Thoracic aorta (tissue), 2 donors: ENCODE results near the gene RIN2. TPM values are rescaled to one million over a fixed set of nuclear protein-coding genes. Genes with fewer than 3 reads are reported as not detected.

Experiments
- ATAC-seq: fragments of 150-250 bp; one replicate; pipeline ENCODE4 v1.8.0; 2017; ENCODE audit warnings: low read depth; ENCODE audit not compliant: insufficient number of reproducible peaks, low FRiP score
- DNase-seq: peaks from one replicate; pipeline ENCODE4 v3.0.0-alpha.2; 2020; ENCODE audit warnings: low spot score
- H3K27ac ChIP-seq, 2 donors: fragments of 200-600 bp; sonication (generic); 1 replicate in 1 of 2; 2 replicates in 1 of 2; pipeline ENCODE4 v1.5.1; 2016; ENCODE audit warnings: mild to moderate bottlenecking in 2 of 2, moderate library complexity in 2 of 2
- H3K27me3 ChIP-seq: fragments of 200-600 bp; sonication (generic); replicated peaks from 2 replicates; pipeline ENCODE4 v1.6.0; 2016; ENCODE audit warnings: mild to moderate bottlenecking; ENCODE audit not compliant: insufficient read depth
- H3K36me3 ChIP-seq: fragments of 200-600 bp; sonication (generic); one replicate; pipeline ENCODE4 v1.5.1; 2016
- H3K4me1 ChIP-seq, 2 donors: fragments of 200-600 bp; sonication (generic); 1 replicate in 1 of 2; 2 replicates in 1 of 2; pipeline versions ENCODE4 v1.5.1 to v1.6.0; 2016; ENCODE audit warnings: low read depth in 2 of 2, mild to moderate bottlenecking in 1 of 2; ENCODE audit not compliant: control insufficient read depth in 1 of 2
- H3K4me3 ChIP-seq: fragments of 200-600 bp; sonication (generic); 2 replicates; pipeline ENCODE4 v1.5.1; 2016; ENCODE audit warnings: mild to moderate bottlenecking
- H3K9me3 ChIP-seq: fragments of 200-600 bp; sonication (generic); 2 replicates; pipeline ENCODE4 v1.5.1; 2016
- total RNA-seq, 2 donors: library from RNA; depleted of rRNA; stranded (reverse); fragments of >200 nt; gene quantifications; one replicate each; pipeline versions ENCODE4 v1.1.0 to v1.2.3, GENCODE V29; 2016
- TF ChIP-seq, protein P1 (sequence below): fragments of 200-600 bp; sonication (generic); IDR thresholded peaks from one replicate; pipeline ENCODE4 v1.5.1; 2019; ENCODE audit warnings: antibody characterized with exemption

The RIN2 gene
- total RNA-seq, 2 donors from 2014 or later = 60.9 to 121 TPM

DNA sequence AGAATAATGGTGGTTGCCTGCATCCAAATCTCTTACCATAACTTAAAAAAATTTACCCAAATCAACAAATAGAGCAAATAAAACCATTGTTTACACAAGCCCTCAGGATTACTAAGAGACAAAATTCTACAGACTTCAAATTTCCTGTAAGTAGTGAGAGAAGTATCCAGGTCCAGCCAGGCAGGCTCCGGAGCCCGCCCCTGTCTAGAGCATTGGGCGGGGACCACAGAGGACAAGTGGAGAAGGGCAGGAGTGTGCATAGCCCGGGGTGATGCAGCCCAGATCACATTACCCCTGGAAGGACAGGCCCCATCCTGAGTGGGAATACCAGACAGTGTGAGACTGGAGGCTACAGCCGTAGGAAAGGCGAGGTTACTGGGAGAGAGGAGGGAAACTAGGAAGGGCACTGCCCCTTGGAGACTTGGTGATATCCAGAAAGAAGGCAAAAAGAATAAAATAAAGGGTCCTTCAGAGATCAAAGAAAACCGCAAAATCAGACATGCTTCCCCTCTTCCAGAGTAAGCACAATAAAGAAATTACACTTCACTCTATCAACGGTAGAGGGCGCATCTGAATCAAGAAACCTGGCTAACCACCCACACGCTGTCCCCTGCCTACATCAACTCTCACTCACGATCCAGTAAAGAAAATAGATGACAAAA lies 26.6 kb downstream of the RIN2 start:
- H3K9me3 ChIP-seq = peaks cover 3% of the 10 kb centered on the region
- TF ChIP-seq, protein P1, sequence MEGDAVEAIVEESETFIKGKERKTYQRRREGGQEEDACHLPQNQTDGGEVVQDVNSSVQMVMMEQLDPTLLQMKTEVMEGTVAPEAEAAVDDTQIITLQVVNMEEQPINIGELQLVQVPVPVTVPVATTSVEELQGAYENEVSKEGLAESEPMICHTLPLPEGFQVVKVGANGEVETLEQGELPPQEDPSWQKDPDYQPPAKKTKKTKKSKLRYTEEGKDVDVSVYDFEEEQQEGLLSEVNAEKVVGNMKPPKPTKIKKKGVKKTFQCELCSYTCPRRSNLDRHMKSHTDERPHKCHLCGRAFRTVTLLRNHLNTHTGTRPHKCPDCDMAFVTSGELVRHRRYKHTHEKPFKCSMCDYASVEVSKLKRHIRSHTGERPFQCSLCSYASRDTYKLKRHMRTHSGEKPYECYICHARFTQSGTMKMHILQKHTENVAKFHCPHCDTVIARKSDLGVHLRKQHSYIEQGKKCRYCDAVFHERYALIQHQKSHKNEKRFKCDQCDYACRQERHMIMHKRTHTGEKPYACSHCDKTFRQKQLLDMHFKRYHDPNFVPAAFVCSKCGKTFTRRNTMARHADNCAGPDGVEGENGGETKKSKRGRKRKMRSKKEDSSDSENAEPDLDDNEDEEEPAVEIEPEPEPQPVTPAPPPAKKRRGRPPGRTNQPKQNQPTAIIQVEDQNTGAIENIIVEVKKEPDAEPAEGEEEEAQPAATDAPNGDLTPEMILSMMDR = peak; percentile 76
- peak overlapping the region; percentile 42 for H3K4me3 ChIP-seq
- peak overlapping the region in 1 of 2 donors; percentile 64 for H3K27ac ChIP-seq
- H3K4me1 ChIP-seq = peaks cover 23 to 29% of the 10 kb centered on the region in 2 donors
- DNase-seq (no peak), ATAC-seq (peak; percentile 87)
- no peaks in the 10 kb centered on the region for H3K36me3 ChIP-seq
- no peaks in the 10 kb centered on the region for H3K27me3 ChIP-seq

DNA sequence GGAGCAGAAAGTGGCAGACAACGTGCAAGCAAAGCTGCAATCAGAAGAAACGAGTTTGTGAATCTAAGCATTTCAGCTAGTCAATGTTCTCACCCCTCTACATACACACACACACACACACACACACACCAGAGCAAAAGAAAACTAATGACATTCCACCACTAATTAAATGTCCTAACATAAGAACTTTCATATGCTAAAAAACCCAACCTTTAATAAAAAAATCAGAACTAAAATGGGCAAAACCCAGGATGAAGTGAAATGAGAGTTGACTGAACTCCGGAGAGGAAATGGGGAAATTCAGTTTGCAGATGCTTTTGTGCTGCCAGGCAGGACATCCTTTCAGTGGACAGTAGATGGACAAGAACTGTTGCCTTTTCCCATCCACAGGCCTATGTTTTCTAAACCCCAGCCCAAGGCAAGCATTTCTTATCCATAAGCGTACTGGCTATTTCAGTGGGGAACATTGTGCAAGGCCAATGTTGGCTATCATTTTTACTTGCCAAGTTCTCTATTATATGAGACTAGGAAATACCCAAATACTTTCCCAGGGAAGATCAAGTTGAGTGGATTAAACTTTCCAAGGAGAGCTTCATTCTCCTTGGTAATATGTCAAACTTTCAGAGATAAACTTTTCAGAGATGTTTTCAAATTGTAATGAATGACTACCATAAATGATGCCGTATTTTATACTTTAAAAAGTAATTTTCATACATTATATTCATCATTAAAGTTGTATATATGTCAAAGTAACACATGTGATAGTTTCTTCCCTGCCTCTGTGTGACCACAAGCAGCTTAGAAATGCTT lies 27.3 kb downstream of the RIN2 start:
- Histone ChIP-seq H3K27ac (peak overlapping the region; percentile 57 to 64), H3K4me3 (peak overlapping the region; percentile 42), H3K4me1 (peaks cover 23 to 29% of the 10 kb centered on the region in 2 donors), H3K36me3 (no peaks in the 10 kb centered on the region), H3K27me3 (no peaks in the 10 kb centered on the region), H3K9me3 (peaks cover 3% of the 10 kb centered on the region)
- TF ChIP-seq, protein P1 = no peak
- DNase-seq (no peak), ATAC-seq (peak; percentile 21)

DNA sequence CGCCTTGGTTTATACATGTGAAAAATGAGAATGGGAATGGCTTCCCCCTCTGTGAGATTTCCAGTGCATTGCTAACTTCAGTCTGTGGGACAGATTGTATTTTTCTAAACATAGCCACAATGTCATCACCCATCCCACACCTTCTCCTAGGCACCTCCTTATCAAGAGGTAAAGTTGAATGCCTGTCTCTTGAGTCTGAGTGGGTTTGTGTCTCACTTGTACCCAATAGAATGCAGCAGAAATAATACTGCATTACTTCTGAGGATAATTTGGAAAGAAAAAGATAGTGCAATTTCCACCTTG lies 27.9 kb downstream of the RIN2 start:
- H3K4me3 ChIP-seq = no peak overlapping the region

DNA sequence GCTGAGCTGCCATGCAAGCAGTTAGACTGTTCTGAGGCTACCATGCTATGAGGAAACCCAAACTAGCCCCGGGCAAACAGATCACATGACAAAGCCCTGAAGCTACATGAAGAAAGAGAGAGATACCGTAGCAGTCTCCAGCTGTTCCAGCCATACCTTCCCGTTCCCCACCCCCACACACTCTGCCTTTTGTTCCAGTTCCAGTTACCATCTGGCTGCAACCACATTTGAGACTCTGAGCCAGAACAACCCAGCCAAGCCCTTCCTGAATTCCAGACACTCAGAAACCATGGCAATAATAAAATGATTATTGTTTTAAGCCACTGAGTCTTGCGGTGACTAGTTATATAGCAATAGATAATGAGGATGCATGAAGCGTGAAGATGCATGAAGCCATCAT lies 28.3 kb downstream of the RIN2 start:
- H3K9me3 ChIP-seq = peaks cover 3% of the 10 kb centered on the region
- no peak overlapping the region for H3K4me3 ChIP-seq
- H3K36me3 ChIP-seq = no peaks in the 10 kb centered on the region
- ATAC-seq = peak; percentile 37
- H3K27me3 ChIP-seq = no peaks in the 10 kb centered on the region
- H3K27ac ChIP-seq = peak overlapping the region in 1 of 2 donors; percentile 64
- TF ChIP-seq, protein P1 = no peak
- no peak for DNase-seq
- H3K4me1 ChIP-seq = peaks cover 23 to 29% of the 10 kb centered on the region in 2 donors

More for the DNA sequence above, 27.9 kb downstream of the RIN2 start:
- ATAC-seq (no peak), DNase-seq (no peak)
- no peaks in the 10 kb centered on the region for H3K36me3 ChIP-seq
- H3K27me3 ChIP-seq = no peaks in the 10 kb centered on the region
- H3K9me3 ChIP-seq = peaks cover 3% of the 10 kb centered on the region
- H3K4me1 ChIP-seq = peaks cover 23 to 29% of the 10 kb centered on the region in 2 donors
- TF ChIP-seq, protein P1 = no peak
- H3K27ac ChIP-seq = peak overlapping the region in 1 of 2 donors; percentile 64

DNA sequence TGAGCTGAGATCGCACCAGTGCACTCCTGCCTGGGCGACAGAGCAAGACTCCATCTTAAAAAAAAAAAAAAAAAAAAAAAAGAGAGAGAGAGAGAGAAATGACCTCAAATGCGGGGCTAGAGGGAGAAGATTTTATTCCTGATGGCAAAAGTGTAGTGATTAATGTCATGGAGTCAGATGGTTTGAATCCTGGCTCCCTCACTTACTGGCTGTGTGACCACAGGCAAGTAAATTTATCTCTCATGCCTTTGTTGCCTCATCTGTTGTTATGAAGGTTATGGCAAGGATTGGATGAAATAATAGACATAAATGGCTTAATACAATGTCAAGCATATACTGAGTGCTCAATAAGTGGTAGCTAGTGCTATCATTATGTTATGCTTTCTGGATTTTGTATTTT lies 29.3 kb downstream of the RIN2 start:
- DNase-seq (no peak), ATAC-seq (no peak)
- H3K9me3 ChIP-seq = peaks cover 3% of the 10 kb centered on the region
- no peaks in the 10 kb centered on the region for H3K27me3 ChIP-seq
- H3K27ac ChIP-seq = no peak overlapping the region
- no peak overlapping the region for H3K4me3 ChIP-seq
- peaks cover 23 to 29% of the 10 kb centered on the region in 2 donors for H3K4me1 ChIP-seq
- TF ChIP-seq, protein P1 = no peak
- H3K36me3 ChIP-seq = no peaks in the 10 kb centered on the region
